Mucosa of descending colon (tissue), 3 donors: Measurements from ENCODE around the gene TWNK. TPM values are rescaled to one million over a fixed set of nuclear protein-coding genes. Genes with fewer than 3 reads are reported as not detected.

ENCODE experiments used
- ATAC-seq: fragments of 200-7000 bp; cut with Tn5 transposase; one replicate; pipeline ENCODE4 v1.9.1; 2020; ENCODE audit warnings: mild to moderate bottlenecking, moderate library complexity
- DNase-seq, 3 donors: peaks; one replicate each; pipeline ENCODE4 v3.0.0-alpha.2; 2020
- H3K36me3 ChIP-seq: fragments of 200-600 bp; one replicate; pipeline ENCODE4 v1.8.0; 2021; ENCODE audit warnings: low read depth, mild to moderate bottlenecking
- H3K4me1 ChIP-seq: fragments of 200-600 bp; one replicate; pipeline ENCODE4 v1.8.0; 2021; ENCODE audit warnings: low read depth, mild to moderate bottlenecking
- H3K4me3 ChIP-seq: fragments of 200-600 bp; one replicate; pipeline ENCODE4 v1.8.0; 2021; ENCODE audit warnings: mild to moderate bottlenecking
- H3K9me3 ChIP-seq: fragments of 200-600 bp; one replicate; pipeline ENCODE4 v1.8.0; 2021; ENCODE audit warnings: mild to moderate bottlenecking
- intact Hi-C, 2 donors: fragments of 100-400 bp; cut with DNase I in 1 of 2; cut with micrococcal nuclease in 1 of 2; formaldehyde crosslinking; loops; one replicate each; pipeline versions ENCODE4 v1.11.0 to v1.11.1; 2022; cut with DNase I, micrococcal nuclease
- microRNA-seq: library from miRNA; unstranded; fragments of <30 nt; microRNA quantifications from one replicate; pipeline ENCODE4, GENCODE V29; 2019
- total RNA-seq, 3 donors: library from RNA; stranded (reverse); fragmentation: NEBNext Ultra II Directional in 2 of 3; extraction: Animal tissue kit (Norgen Biotek cat#: 25700) in 2 of 3; gene quantifications; one replicate each; pipeline versions ENCODE4 v1.2.1 to v1.2.4, GENCODE V29; 2021 to 2023
- TF ChIP-seq, protein P1 (sequence below): fragments of 200-600 bp; IDR thresholded peaks from one replicate; pipeline ENCODE4 v1.8.0; 2022; ENCODE audit warnings: antibody characterized with exemption, mild to moderate bottlenecking
- donor health status: DM: no; HTN: no; CAD: no; lungs with moderate emphysema.
- donor health status: DM: no; HTN: no; CAD: no.
- donor health status: DM: no; HTN: yes; CAD: no.

The TWNK gene
- total RNA-seq, 3 donors from 2014 or later, result 6.0 to 7.8 (median 7.0) TPM

- no peak for ATAC-seq
- Histone ChIP-seq H3K9me3 (no peaks in the 10 kb centered on the region), H3K4me3 (no peak overlapping the region), H3K36me3 (no peaks in the 10 kb centered on the region), H3K4me1 (peaks cover 26% of the 10 kb centered on the region)
- intact Hi-C loops, result no loop called here
- DNase-seq, result peak in 1 of 3 donors; percentile 36
- TF ChIP-seq, protein P1, sequence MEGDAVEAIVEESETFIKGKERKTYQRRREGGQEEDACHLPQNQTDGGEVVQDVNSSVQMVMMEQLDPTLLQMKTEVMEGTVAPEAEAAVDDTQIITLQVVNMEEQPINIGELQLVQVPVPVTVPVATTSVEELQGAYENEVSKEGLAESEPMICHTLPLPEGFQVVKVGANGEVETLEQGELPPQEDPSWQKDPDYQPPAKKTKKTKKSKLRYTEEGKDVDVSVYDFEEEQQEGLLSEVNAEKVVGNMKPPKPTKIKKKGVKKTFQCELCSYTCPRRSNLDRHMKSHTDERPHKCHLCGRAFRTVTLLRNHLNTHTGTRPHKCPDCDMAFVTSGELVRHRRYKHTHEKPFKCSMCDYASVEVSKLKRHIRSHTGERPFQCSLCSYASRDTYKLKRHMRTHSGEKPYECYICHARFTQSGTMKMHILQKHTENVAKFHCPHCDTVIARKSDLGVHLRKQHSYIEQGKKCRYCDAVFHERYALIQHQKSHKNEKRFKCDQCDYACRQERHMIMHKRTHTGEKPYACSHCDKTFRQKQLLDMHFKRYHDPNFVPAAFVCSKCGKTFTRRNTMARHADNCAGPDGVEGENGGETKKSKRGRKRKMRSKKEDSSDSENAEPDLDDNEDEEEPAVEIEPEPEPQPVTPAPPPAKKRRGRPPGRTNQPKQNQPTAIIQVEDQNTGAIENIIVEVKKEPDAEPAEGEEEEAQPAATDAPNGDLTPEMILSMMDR, result no peak
Observed at GRCh38 chr10:101040851-101041250, 53.5 kb downstream of the TWNK start.

- ATAC-seq, result peak; percentile 67
- peak; percentile 73 to 89 (median 83) for DNase-seq
- TF ChIP-seq, protein P1, result peak; percentile 86
- intact Hi-C loops, result no loop called here
- Histone ChIP-seq H3K9me3 (no peaks in the 10 kb centered on the region), H3K4me1 (peaks cover 26% of the 10 kb centered on the region), H3K36me3 (no peaks in the 10 kb centered on the region), H3K4me3 (no peak overlapping the region)
Observed at GRCh38 chr10:101041252-101041761, 54.0 kb downstream of the TWNK start.

DNA sequence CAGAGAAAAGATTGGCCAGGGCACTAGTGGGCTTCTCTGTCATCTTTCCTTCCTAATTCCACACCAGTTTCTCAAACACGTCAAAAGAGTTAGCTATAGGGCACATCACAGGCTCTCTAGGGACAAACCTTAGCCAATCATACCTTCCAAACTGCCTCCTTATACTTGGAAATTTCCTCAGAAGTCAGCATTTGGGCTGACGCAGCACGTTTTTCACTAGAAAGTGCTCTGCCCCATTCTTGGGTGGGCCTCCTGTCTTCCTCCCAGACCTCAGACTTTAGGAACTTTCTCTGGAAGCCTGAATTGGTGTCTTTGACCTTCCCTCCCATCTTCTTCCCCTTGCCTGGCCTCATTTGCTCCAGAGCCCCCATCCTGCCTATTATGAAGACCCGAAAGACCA, 54.8 kb downstream of the TWNK start:
- TF ChIP-seq, protein P1, result no peak
- intact Hi-C loops, result no loop called here
- Histone ChIP-seq H3K36me3 (no peaks in the 10 kb centered on the region), H3K4me3 (no peak overlapping the region), H3K4me1 (peaks cover 26% of the 10 kb centered on the region), H3K9me3 (no peaks in the 10 kb centered on the region)
- DNase-seq (peak in 1 of 3 donors; percentile 17), ATAC-seq (no peak)

DNA sequence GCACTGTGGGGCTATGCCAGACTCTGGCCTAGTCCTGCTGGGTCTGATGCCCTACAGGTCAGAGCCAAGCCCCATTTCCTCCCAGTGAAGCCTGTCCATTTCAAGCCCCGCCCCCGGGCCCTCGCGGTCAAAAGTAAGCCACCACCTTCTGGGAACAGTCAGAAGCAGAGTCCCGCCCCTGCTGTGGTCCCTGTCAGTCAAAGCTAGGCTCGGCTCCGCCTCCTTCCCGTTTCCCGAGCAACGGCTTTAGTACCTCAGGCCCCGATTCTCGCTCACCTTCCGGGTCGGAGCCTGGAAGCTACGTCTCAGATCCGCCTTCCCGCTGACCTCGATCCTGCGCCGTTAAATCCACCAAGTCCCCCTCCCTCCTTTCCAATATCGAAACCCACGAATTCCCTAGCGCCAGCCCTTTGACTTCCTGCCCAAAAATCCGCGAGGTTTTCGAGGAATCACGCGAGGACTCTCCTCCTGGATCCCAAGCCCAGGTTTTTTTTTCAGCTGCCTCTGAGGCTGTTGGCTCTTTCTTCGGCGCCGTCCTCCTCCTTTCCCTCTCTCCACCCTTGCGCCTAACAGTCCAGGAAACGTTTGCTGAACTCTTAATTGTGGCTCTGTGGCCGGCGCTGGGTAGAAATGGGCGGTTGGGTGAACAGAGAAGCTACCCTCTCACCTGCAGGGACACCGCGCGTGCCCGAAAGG, 55.5 kb downstream of the TWNK start:
- Histone ChIP-seq H3K4me3 (peak overlapping the region; percentile 25), H3K36me3 (no peaks in the 10 kb centered on the region), H3K9me3 (no peaks in the 10 kb centered on the region), H3K4me1 (peaks cover 26% of the 10 kb centered on the region)
- TF ChIP-seq, protein P1, result no peak
- DNase-seq, result peak; percentile 99 to 100 (median 99)
- peak; percentile 95 for ATAC-seq
- intact Hi-C loops, result no loop called here

DNA sequence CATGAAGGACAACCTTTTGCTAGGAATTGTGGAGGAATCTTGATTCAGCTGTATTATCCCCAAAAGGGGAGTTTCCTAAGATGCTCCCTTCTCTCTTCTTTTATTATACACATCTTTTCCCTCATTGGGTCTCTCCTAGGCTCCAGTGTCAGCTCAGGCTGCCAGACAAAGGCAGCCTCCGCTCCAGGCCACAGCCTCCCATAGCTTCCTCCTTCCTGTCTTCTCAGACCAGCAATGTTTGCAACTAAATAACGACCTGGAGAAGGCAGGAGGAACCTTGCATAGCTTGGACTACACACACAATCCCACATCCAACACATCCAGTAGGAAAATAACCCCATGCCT, 56.0 kb downstream of the TWNK start:
- DNase-seq (no peak), ATAC-seq (peak; percentile 25)
- Histone ChIP-seq H3K4me1 (peaks cover 26% of the 10 kb centered on the region), H3K36me3 (no peaks in the 10 kb centered on the region), H3K4me3 (no peak overlapping the region), H3K9me3 (no peaks in the 10 kb centered on the region)
- intact Hi-C loops, result no loop called here
- TF ChIP-seq, protein P1, result no peak

Small RNA genes lying within 50 kb of the gene (microRNA-seq; reads per million reads assigned to microRNA genes)
- gene MIR608, result not detected

Other genes with a start within 250 kb of the TWNK start
- not detected for gene PAX2, start 242.0 kb upstream of the TWNK start, total RNA-seq
- gene SLF2, start 74.6 kb upstream of the TWNK start, total RNA-seq, result 10 to 100 TPM; 23.0 to 31.1 (median 27.5) TPM
- gene SEMA4G, start 18.0 kb upstream of the TWNK start, total RNA-seq, result 100 to 1,000 TPM in 1 of 3 donors, 10 to 100 TPM in 2; 68.5 to 176 (median 91.9) TPM
- gene MRPL43, start within 50 bp of the TWNK start, total RNA-seq, result 10 to 100 TPM; 61.3 to 82.3 (median 71.4) TPM
- 10 to 100 TPM; 26.0 to 82.1 (median 31.5) TPM for gene LZTS2, start 12.3 kb downstream of the TWNK start, total RNA-seq
- gene PDZD7, start 43.6 kb downstream of the TWNK start, total RNA-seq, result under 1 TPM in 2 of 3 donors, not detected in 1; 0.28 to 0.43 TPM
- gene SFXN3, start 43.7 kb downstream of the TWNK start, total RNA-seq, result 10 to 100 TPM in 2 of 3 donors, 1 to 10 TPM in 1; 8.7 to 28.7 (median 28.0) TPM
- 10 to 100 TPM in 2 of 3 donors, 1 to 10 TPM in 1; 8.5 to 20.0 (median 16.7) TPM for gene KAZALD1, start 74.4 kb downstream of the TWNK start, total RNA-seq
- gene TLX1, start 143.8 kb downstream of the TWNK start, total RNA-seq, result 1 to 10 TPM in 1 of 3 donors, under 1 TPM in 1, not detected in 1; 0.93 to 1.0 TPM
- gene LBX1, start 241.9 kb downstream of the TWNK start, total RNA-seq, result not detected